HepG2 (cell line): ENCODE results near the gene EPHA6. TPM values are rescaled to one million over a fixed set of nuclear protein-coding genes. Genes with fewer than 3 reads are reported as not detected.

Experiments
- ATAC-seq: fragments of 200-7000 bp; cut with Tn5 transposase; 3 replicates; pipeline ENCODE4 v1.9.1; 2020; ENCODE audit warnings: mild to moderate bottlenecking, moderate library complexity
- BruUV-seq: library from RNA; stranded (reverse); fragments of 400-500 nt; replicated peaks from 2 replicates; lab custom pipeline; 2021; lab: Mats Ljungman, UMichigan
- CTCF ChIA-PET: fragments of 300-600 bp; formaldehyde crosslinking; extraction: SDS; loops from one replicate; lab custom pipeline; 2021; ENCODE audit warnings: low total read pairs, inconsistent platforms, low intra/inter-chr PET ratio; lab: Yijun Ruan, JAX
- POLR2A ChIA-PET: fragments of 350-600 bp; sonication (Branson Sonifier 250); formaldehyde crosslinking; loops from one replicate; lab custom pipeline; 2020; ENCODE audit warnings: antibody characterized with exemption, inconsistent platforms; lab: Yijun Ruan, JAX
- DNase-seq: peaks from one replicate; pipeline ENCODE4 v3.0.0-alpha.2; 2015; ENCODE audit warnings: low spot score
- FAIRE-seq: peaks from 3 replicates; lab custom pipeline; 2011; peaks lifted over from hg19 to GRCh38; lab: Jason Lieb, UNC
- H2AFZ ChIP-seq: one replicate; pipeline ENCODE4 v1.6.1; 2011; ENCODE audit warnings: low read length, inconsistent platforms
- H3K27ac ChIP-seq: fragments of 300-600 bp; 3 replicates; pipeline ENCODE4 v1.8.0; 2011; ENCODE audit warnings: mixed run types, mild to moderate bottlenecking, mixed read lengths, low read length, inconsistent platforms; ENCODE audit not compliant: insufficient read depth; ENCODE audit errors: extremely low read length
- H3K27me3 ChIP-seq, 2 experiments: fragments of 200-600 bp in 1 of 2; 2 replicates in 1 of 2; 3 replicates in 1 of 2; pipeline versions ENCODE4 v1.6.0 to v1.8.0; 2011; ENCODE audit warnings: low read length in 2 of 2, mild to moderate bottlenecking in 2 of 2, moderate library complexity in 2 of 2, inconsistent platforms in 1 of 2; ENCODE audit not compliant: insufficient read depth in 2 of 2, control insufficient read depth in 1 of 2
- H3K36me3 ChIP-seq, 2 experiments: fragments of 200-600 bp in 1 of 2; replicated peaks in 1 of 2; 2 replicates in 1 of 2; 3 replicates in 1 of 2; pipeline versions ENCODE4 v1.5.1 to v1.8.0; 2011; ENCODE audit warnings: low read length in 2 of 2, inconsistent platforms in 1 of 2; ENCODE audit not compliant: insufficient read depth in 2 of 2, control insufficient read depth in 1 of 2
- H3K4me1 ChIP-seq: 2 replicates; pipeline ENCODE4 v1.5.1; 2012; ENCODE audit warnings: low read length, inconsistent platforms; ENCODE audit not compliant: insufficient read depth
- H3K4me2 ChIP-seq: 2 replicates; pipeline ENCODE4 v1.6.0; 2011; ENCODE audit warnings: low read depth, low read length, inconsistent platforms
- H3K4me3 ChIP-seq, 3 experiments: fragments of 200-600 bp in 1 of 3; sonication (generic), shearing (Covaris generic) in 1 of 3; replicated peaks in 1 of 3; 2 replicates each; pipeline ENCODE4 v1.5.1; 2011 to 2016; ENCODE audit warnings: low read length in 3 of 3, inconsistent platforms in 2 of 3, low read depth in 2 of 3, mild to moderate bottlenecking in 2 of 3, control low read depth in 1 of 3, mixed read lengths in 1 of 3; ENCODE audit not compliant: insufficient read depth in 1 of 3
- H3K79me2 ChIP-seq: one replicate; pipeline ENCODE4 v1.6.1; 2011; ENCODE audit warnings: low read length, inconsistent platforms; ENCODE audit not compliant: insufficient read depth
- H3K9ac ChIP-seq: 2 replicates; pipeline ENCODE4 v1.6.0; 2011; ENCODE audit warnings: mild to moderate bottlenecking, low read depth, low read length, inconsistent platforms; ENCODE audit not compliant: insufficient read depth
- H3K9me3 ChIP-seq: 2 replicates; pipeline ENCODE4 v1.5.1; 2012; ENCODE audit warnings: mild to moderate bottlenecking, low read length
- H4K20me1 ChIP-seq: 2 replicates; pipeline ENCODE4 v1.6.0; 2011; ENCODE audit warnings: inconsistent platforms, mild to moderate bottlenecking, low read length, moderate library complexity; ENCODE audit not compliant: insufficient read depth
- ATF7 ChIP-seq, 2 experiments: fragments of 450-650 bp in 1 of 2; sonication (generic) in 1 of 2; formaldehyde crosslinking in 1 of 2; IDR thresholded peaks; 2 replicates each; pipeline versions ENCODE4 v1.4.0 to v1.6.1; 2016 to 2020; ENCODE audit warnings: antibody characterized with exemption in 1 of 2, mild to moderate bottlenecking in 1 of 2, missing genetic modification reagents in 1 of 2
- CEBPB ChIP-seq: IDR thresholded peaks from 2 replicates; pipeline ENCODE4 v1.6.1; 2011; ENCODE audit warnings: low read depth, low read length, improper control_type of control experiment, borderline replicate concordance
- ZBTB26 ChIP-seq: IDR thresholded peaks from 2 replicates; pipeline ENCODE4 v1.6.1; 2016; ENCODE audit warnings: missing compliant biosample characterization, missing genetic modification reagents, borderline replicate concordance
- ZNF143 ChIP-seq: sonication (generic); formaldehyde crosslinking; IDR thresholded peaks from 2 replicates; pipeline ENCODE4 v1.4.0; 2020; ENCODE audit warnings: missing genetic modification reagents
- ZNF414 ChIP-seq: sonication (generic); formaldehyde crosslinking; IDR thresholded peaks from 2 replicates; pipeline ENCODE4 v1.5.0; 2020; ENCODE audit warnings: missing genetic modification reagents
- ZNF597 ChIP-seq: sonication (generic); formaldehyde crosslinking; IDR thresholded peaks from 2 replicates; pipeline ENCODE4 v1.5.0; 2020; ENCODE audit warnings: missing genetic modification reagents
- WGBS: methylation state at CpG from one replicate; pipeline ENCODE4 v1.1.6; 2017; ENCODE audit warnings: low lambda C conversion rate; 5-methylcytosine and 5-hydroxymethylcytosine counted together
- in situ Hi-C: cut with HindIII; loops from 2 replicates; pipeline ENCODE4 v1.10.0; 2017; ENCODE audit warnings: low pct_unique_long_range_greater_than_20kb; ENCODE audit not compliant: extremely low pct_ligation_motif_present
- intact Hi-C: fragments of 100-400 bp; cut with micrococcal nuclease; formaldehyde crosslinking; loops from one replicate; pipeline ENCODE4 v1.10.0; 2022; ENCODE audit not compliant: unreplicated experiment
- polyA plus RNA-seq, 8 experiments: library from polyadenylated mRNA; depleted of rRNA in 3 of 8; stranded (reverse) in 7 of 8; unstranded in 1 of 8; fragments of >200 nt; fragmentation: Illumina TruSeq in 4 of 8; extraction: Trizol in 4 of 8; gene quantifications; 2 replicates each; pipeline versions ENCODE4 v1.2.1 to v1.2.3, GENCODE V29; 2011 to 2016; ENCODE audit warnings: low read depth in 4 of 8, missing spikeins in 1 of 8, mixed read lengths in 1 of 8; ENCODE audit not compliant: insufficient read depth in 1 of 8
- total RNA-seq, 5 experiments: library from RNA; depleted of rRNA; stranded (reverse); fragments of >200 nt; fragmentation: Illumina TruSeq; extraction: Trizol; gene quantifications; 2 replicates each; pipeline ENCODE4 v1.2.3, GENCODE V29; 2016; ENCODE audit warnings: low read depth in 1 of 5

The EPHA6 gene
- total and polyA plus RNA-seq, 2 of the 13 experiments (the other 11 are each of a cell fraction or from before 2014, with no cell fraction given): not detected

GRCh38 chr3:97259263-97259662 lies 444.9 kb downstream of the EPHA6 start:
- in situ Hi-C loops: no loop called here
- H3K4me3 ChIP-seq: no peak overlapping the region

GRCh38 chr3:97264180-97264579 lies 449.8 kb downstream of the EPHA6 start:
- H2AFZ ChIP-seq: no peak overlapping the region
- H3K27me3 ChIP-seq: no peaks in the 10 kb centered on the region
- H3K4me1 ChIP-seq: no peaks in the 10 kb centered on the region
- POLR2A ChIA-PET: no interaction called here
- no peak overlapping the region for H3K4me2 ChIP-seq
- in situ Hi-C loops (no loop called here), intact Hi-C loops (no loop called here)
- H3K36me3 ChIP-seq: no peaks in the 10 kb centered on the region
- 26% methylated on average over 6 of the region's 8 CpGs for WGBS
- no peaks in the 10 kb centered on the region for H3K79me2 ChIP-seq
- BruUV-seq: no TSS peak
- no peak overlapping the region for H3K27ac ChIP-seq
- no peak for DNase-seq
- no peak; the same call in 1 of the 3 replicates for ATAC-seq
- no peaks in the 10 kb centered on the region for H4K20me1 ChIP-seq
- no peak overlapping the region for H3K9ac ChIP-seq
- no peak for FAIRE-seq
- CTCF ChIA-PET: no interaction called here
- no peak overlapping the region for H3K4me3 ChIP-seq
- no peak for TF ChIP-seq ZNF597 (CRISPR knock-in tag)
- no peak for TF ChIP-seq ZNF143
- no peak for TF ChIP-seq ZBTB26 (CRISPR knock-in tag)
- no peaks in the 10 kb centered on the region for H3K9me3 ChIP-seq

More at GRCh38 chr3:97259263-97259662, 444.9 kb downstream of the EPHA6 start:
- H3K27ac ChIP-seq: no peak overlapping the region
- no peak for TF ChIP-seq ZNF414 (CRISPR knock-in tag)
- peak; percentile 70 for TF ChIP-seq CEBPB
- peak; percentile 72 for TF ChIP-seq ATF7 (IDR thresholded peaks at IDR 0.05)
- TF ChIP-seq ATF7 (CRISPR knock-in tag; IDR thresholded peaks at IDR 0.05): no peak
- TF ChIP-seq, all 625 proteins: peak for 2
- no peak overlapping the region for H2AFZ ChIP-seq
- H3K79me2 ChIP-seq: no peaks in the 10 kb centered on the region
- intact Hi-C loops: no loop called here
- H3K4me1 ChIP-seq: no peaks in the 10 kb centered on the region
- ATAC-seq: no peak
- no peak for DNase-seq
- H4K20me1 ChIP-seq: no peaks in the 10 kb centered on the region
- H3K36me3 ChIP-seq: no peaks in the 10 kb centered on the region
- H3K27me3 ChIP-seq: no peaks in the 10 kb centered on the region
- no TSS peak for BruUV-seq
- CTCF ChIA-PET: no interaction called here
- WGBS: 0% methylated on average over 1 of the region's 1 CpG
- H3K9me3 ChIP-seq: no peaks in the 10 kb centered on the region
- POLR2A ChIA-PET: no interaction called here
- no peak overlapping the region for H3K4me2 ChIP-seq
- H3K9ac ChIP-seq: no peak overlapping the region
- FAIRE-seq: no peak
